Endodermal cell (in vitro differentiated cells): ENCODE results near the gene CFLAR. TPM values are rescaled to one million over a fixed set of nuclear protein-coding genes. Genes with fewer than 3 reads are reported as not detected.

Experiments
- DNase-seq: peaks from one replicate; pipeline ENCODE4 v3.0.0-alpha.2; 2017
- H3K27ac ChIP-seq: 2 replicates; pipeline ENCODE4 v1.5.1; 2013; ENCODE audit warnings: mild to moderate bottlenecking, low read depth, low read length, moderate library complexity
- H3K27me3 ChIP-seq: 2 replicates; pipeline ENCODE4 v1.6.1; 2013; ENCODE audit warnings: mild to moderate bottlenecking, low read length, moderate library complexity; ENCODE audit not compliant: insufficient read depth, control insufficient read depth, poor library complexity, severe bottlenecking
- H3K36me3 ChIP-seq: 2 replicates; pipeline ENCODE4 v1.7.0; 2013; ENCODE audit warnings: mild to moderate bottlenecking, low read length, moderate library complexity; ENCODE audit not compliant: control insufficient read depth, insufficient read depth
- H3K4me1 ChIP-seq: one replicate; pipeline ENCODE4 v1.7.0; 2013; ENCODE audit warnings: low read length; ENCODE audit not compliant: control insufficient read depth, insufficient read depth
- H3K4me3 ChIP-seq: 2 replicates; pipeline ENCODE4 v1.5.1; 2013; ENCODE audit warnings: mild to moderate bottlenecking, low read length, moderate library complexity
- H3K9ac ChIP-seq: 2 replicates; pipeline ENCODE4 v1.6.1; 2013; ENCODE audit warnings: mild to moderate bottlenecking, low read length, moderate library complexity; ENCODE audit not compliant: poor library complexity, severe bottlenecking; ENCODE audit errors: extremely low read depth
- H3K9me3 ChIP-seq: 2 replicates; pipeline ENCODE4 v1.6.1; 2013; ENCODE audit warnings: mild to moderate bottlenecking, low read length, moderate library complexity; ENCODE audit not compliant: control insufficient read depth
- H3K27ac Mint-ChIP-seq: 2 replicates; pipeline ENCODE4 v1.8.0; 2020; ENCODE audit warnings: mixed read lengths
- H3K27me3 Mint-ChIP-seq: 2 replicates; pipeline ENCODE4 v1.8.0; 2021; ENCODE audit warnings: mild to moderate bottlenecking, mixed read lengths; ENCODE audit not compliant: insufficient read depth
- H3K36me3 Mint-ChIP-seq: 2 replicates; pipeline ENCODE4 v1.8.0; 2020; ENCODE audit warnings: low read depth, mixed read lengths
- H3K4me1 Mint-ChIP-seq: 2 replicates; pipeline ENCODE4 v1.8.0; 2020; ENCODE audit warnings: mixed read lengths
- H3K4me3 Mint-ChIP-seq: 2 replicates; pipeline ENCODE4 v1.8.0; 2020; ENCODE audit warnings: mild to moderate bottlenecking, moderate library complexity, mixed read lengths
- H3K9me3 Mint-ChIP-seq: 2 replicates; pipeline ENCODE4 v1.8.0; 2020; ENCODE audit warnings: mild to moderate bottlenecking, mixed read lengths
- CTCF ChIP-seq: fragments of 200-600 bp; sonication (generic); conservative IDR thresholded peaks from 2 replicates; pipeline ENCODE4 v1.5.0; 2021; ENCODE audit warnings: antibody characterized with exemption, mild to moderate bottlenecking
- WGBS, 2 experiments: methylation state at CpG; one replicate each; pipeline versions ENCODE4 v1.1.5 to v1.1.7; 2013; ENCODE audit warnings: missing lambda C conversion rate in 2 of 2, mixed read lengths in 1 of 2; ENCODE audit not compliant: insufficient coverage in 1 of 2, insufficient read length in 1 of 2; 5-methylcytosine and 5-hydroxymethylcytosine counted together
- total RNA-seq, 2 donors: library from RNA; stranded (reverse); fragmentation: NEBNext Ultra II Directional in 1 of 2; extraction: Animal tissue kit (Norgen Biotek cat#: 25700) in 1 of 2; gene quantifications; 2 replicates in 1 of 2; 3 replicates in 1 of 2; pipeline ENCODE4 v1.2.1, GENCODE V29; 2021

CFLAR gene
- total RNA-seq, 2 donors from 2014 or later = 168 to 197 TPM

- peak overlapping the region; percentile 26 for H3K27ac ChIP-seq
- no peaks in the 10 kb centered on the region for H3K27me3 ChIP-seq
- peak overlapping the region; percentile 98 for H3K27ac Mint-ChIP-seq
- peak overlapping the region; percentile 96 for H3K9ac ChIP-seq
- H3K36me3 Mint-ChIP-seq = peaks cover 15% of the 10 kb centered on the region
- H3K4me3 Mint-ChIP-seq = peak overlapping the region; percentile 95
- DNase-seq = peak; percentile 92
- peak; percentile 72 for TF ChIP-seq CTCF
- H3K4me3 ChIP-seq = peak overlapping the region; percentile 95
- no peaks in the 10 kb centered on the region for H3K27me3 Mint-ChIP-seq
- peaks cover 7% of the 10 kb centered on the region for H3K4me1 ChIP-seq
- peaks cover 5% of the 10 kb centered on the region for H3K9me3 Mint-ChIP-seq
- H3K4me1 Mint-ChIP-seq = peaks cover 47% of the 10 kb centered on the region
- H3K9me3 ChIP-seq = peaks cover 5% of the 10 kb centered on the region
- H3K36me3 ChIP-seq = peaks cover 19% of the 10 kb centered on the region
- WGBS, 2 experiments = 11 to 29% methylated on average over 33 to 48 of the region's 48 CpGs
These were observed 2.4 kb downstream of the CFLAR start for GRCh38 chr2:201118121-201118960.

GRCh38 chr2:201118961-201119854 lies 3.2 kb downstream of the CFLAR start:
- 27 to 48% methylated on average over 9 to 12 of the region's 12 CpGs for WGBS, 2 experiments
- no peaks in the 10 kb centered on the region for H3K27me3 Mint-ChIP-seq
- Histone ChIP-seq H3K9me3 (peaks cover 5% of the 10 kb centered on the region), H3K4me1 (peaks cover 10% of the 10 kb centered on the region), H3K27me3 (no peaks in the 10 kb centered on the region), H3K9ac (peak overlapping the region; percentile 96), H3K27ac (no peak overlapping the region), H3K4me3 (peak overlapping the region; percentile 95), H3K36me3 (peaks cover 25% of the 10 kb centered on the region)
- peaks cover 56% of the 10 kb centered on the region for H3K4me1 Mint-ChIP-seq
- H3K27ac Mint-ChIP-seq = peak overlapping the region; percentile 98
- no peak for DNase-seq
- H3K9me3 Mint-ChIP-seq = peaks cover 5% of the 10 kb centered on the region
- peaks cover 23% of the 10 kb centered on the region for H3K36me3 Mint-ChIP-seq
- no peak for TF ChIP-seq CTCF
- peak overlapping the region; percentile 95 for H3K4me3 Mint-ChIP-seq

GRCh38 chr2:201122276-201122675 lies 6.3 kb downstream of the CFLAR start:
- H3K27ac Mint-ChIP-seq = peak overlapping the region; percentile 32
- WGBS, 2 experiments = 100% methylated on average over 1 of the region's 1 CpG; no CpG with 5 or more reads in 1 of the 2 experiments
- H3K27me3 Mint-ChIP-seq = no peaks in the 10 kb centered on the region
- no peak for DNase-seq
- peaks cover 27% of the 10 kb centered on the region for H3K36me3 Mint-ChIP-seq
- H3K9ac ChIP-seq = no peak overlapping the region
- no peak overlapping the region for H3K27ac ChIP-seq
- H3K4me3 ChIP-seq = peak overlapping the region; percentile 95
- H3K9me3 Mint-ChIP-seq = no peaks in the 10 kb centered on the region
- no peaks in the 10 kb centered on the region for H3K9me3 ChIP-seq
- H3K36me3 ChIP-seq = peaks cover 33% of the 10 kb centered on the region
- H3K27me3 ChIP-seq = no peaks in the 10 kb centered on the region
- peak overlapping the region; percentile 95 for H3K4me3 Mint-ChIP-seq
- no peak for TF ChIP-seq CTCF
- peaks cover 70% of the 10 kb centered on the region for H3K4me1 Mint-ChIP-seq
- peaks cover 19% of the 10 kb centered on the region for H3K4me1 ChIP-seq
